GM21360 (cell line): ENCODE results near the gene STOX2.
"Not testable (repeated sequence)": the region's sequence is repeated elsewhere in the genome, so short reads cannot be mapped to it uniquely, and the experiment has no call there.

Source experiments
- ATAC-seq: cut with Tn5 transposase; IDR thresholded peaks from one replicate; pipeline ENCODE4 v1.9.1; 2021; ENCODE audit warnings: mild to moderate bottlenecking, moderate library complexity; ENCODE audit not compliant: unreplicated experiment

The STOX2 gene

GRCh38 chr4:184019076-184019475 is 114.0 kb downstream of the STOX2 start:
- ATAC-seq: no peak

DNA sequence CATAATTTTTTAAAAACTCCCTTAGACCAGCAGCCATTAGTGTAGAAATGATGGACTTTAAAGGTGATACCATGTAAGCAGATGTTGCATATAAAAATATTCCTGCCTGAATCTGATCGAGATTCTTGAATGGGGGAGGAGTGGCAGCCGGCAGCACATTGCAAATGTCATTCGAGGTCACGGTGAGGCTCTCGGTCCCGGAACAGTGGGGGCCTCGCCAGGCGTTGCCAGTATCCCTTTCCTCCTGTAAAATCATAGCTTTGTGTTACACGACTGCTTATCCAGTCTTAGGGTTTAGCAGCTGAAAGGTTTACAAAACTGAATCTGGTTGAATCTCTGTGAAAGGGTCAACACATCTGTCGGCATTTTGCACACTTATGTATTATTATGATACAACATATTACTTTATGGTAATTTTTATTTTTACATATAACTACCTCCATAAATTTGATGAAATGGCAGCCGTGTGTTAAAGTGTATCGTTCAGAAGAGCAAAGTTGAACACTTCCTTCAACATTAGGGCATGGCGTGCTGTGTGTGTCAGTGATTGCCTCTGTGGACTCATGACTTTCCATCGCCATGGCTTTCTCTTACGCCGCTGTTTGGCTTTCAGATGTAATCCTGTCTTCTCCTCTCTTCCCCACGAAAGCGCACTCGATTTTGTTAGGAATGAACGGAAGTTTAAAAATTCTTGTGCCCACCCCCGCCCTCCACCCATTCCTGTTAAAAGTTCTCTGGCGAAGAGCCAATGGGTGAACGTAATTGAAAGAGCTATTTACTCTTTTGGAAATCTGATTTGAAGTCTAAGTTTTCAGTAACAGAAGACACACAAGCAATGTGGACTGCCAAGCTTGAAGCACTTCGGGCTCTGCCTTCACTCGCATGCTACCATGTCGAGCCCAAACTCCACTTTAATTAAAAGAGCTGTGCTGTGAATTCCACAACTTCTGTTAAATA is 114.8 kb downstream of the STOX2 start:
- ATAC-seq: no peak

GRCh38 chr4:184021389-184021788 is 116.3 kb downstream of the STOX2 start:
- no peak for ATAC-seq

DNA sequence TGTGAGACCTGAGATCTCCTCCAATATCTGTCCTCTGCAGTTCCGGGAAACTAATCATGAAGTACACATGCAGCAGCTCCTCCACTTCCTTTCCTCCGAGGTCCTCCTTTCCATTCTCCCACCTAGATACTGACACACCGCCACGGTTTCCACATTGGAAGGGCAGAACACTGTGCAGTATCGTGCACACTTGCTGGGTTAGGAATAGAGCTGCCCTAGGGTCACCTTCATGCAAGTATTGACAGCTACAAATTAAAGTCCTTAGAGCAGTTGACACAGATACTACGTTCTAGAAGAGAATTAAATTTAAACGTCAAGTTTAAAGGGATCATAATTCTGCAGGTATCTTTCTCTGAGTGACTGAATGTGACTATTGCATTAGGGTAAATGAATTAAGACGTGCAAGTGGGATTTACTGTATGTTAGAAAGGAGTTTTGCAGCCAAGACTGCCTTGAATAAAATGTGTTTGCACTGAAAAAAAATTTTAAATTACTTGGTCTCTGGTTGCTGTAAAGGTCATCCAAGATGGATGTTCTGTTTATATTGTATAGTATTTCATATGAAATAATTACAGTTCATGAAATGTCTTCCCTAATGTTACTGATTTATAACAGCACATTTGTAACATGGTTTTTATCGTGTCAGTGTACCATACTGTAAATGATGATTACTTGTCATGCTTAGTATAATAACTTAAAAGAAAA is 117.7 kb downstream of the STOX2 start:
- ATAC-seq: no peak

DNA sequence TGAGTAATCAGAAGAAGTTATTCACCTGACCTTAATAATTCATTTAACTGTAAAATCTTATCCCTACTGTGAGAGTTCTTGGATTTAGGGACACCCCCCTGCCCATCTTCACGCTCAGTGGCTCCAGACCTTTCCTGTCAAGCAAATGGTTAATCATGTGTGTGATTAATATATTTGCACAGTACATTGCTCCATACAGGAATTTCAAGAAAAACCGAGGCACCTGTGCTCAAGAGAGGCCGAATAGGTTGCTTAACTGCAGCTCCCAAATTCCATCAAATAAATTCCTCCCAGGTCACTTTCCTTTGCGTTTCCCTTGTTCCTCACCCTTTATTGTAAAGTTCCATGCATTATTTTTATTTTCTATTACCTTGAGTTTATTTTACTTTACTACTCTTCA is 119.5 kb downstream of the STOX2 start:
- no peak for ATAC-seq

DNA sequence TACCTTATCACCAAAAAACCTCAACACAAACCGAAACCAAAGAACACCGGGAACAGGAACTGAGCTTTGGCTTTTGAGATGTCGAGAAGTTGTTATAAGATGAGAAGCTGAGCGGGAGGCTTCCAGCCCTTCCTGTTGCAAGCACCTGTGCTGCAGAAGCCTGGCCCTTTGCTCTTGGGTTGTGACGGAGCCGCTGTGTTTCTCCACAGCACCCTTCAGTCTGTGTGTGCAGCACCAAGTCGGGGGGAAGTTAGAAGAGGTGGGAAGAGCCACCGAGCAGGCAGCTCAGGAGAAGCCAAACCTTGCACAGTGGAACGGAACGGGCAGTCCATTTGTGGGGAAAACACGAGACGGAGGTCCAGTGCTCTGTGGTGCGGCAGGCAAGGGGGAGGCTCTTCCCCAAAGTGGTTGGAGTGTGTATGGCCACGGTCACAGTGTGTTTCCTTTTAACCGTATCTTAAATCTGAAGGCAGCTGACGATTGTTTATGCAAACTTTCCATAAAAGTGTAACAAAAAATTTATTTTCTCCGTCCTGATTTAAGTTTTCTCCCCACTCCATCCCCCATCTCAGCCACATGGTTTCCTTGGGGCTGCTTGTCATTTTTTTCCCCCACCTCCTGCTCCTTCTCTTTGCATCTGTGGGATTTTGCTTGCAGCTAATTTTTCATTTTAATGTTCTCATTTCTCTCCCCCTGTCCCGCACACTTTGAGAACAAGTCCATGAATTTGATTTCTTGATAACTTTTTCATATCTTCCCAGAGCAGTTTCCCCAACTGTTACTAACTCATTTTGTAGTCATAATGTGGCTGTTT is 123.7 kb downstream of the STOX2 start:
- no peak for ATAC-seq

GRCh38 chr4:184030036-184030435 is 124.9 kb downstream of the STOX2 start:
- ATAC-seq: no peak

DNA sequence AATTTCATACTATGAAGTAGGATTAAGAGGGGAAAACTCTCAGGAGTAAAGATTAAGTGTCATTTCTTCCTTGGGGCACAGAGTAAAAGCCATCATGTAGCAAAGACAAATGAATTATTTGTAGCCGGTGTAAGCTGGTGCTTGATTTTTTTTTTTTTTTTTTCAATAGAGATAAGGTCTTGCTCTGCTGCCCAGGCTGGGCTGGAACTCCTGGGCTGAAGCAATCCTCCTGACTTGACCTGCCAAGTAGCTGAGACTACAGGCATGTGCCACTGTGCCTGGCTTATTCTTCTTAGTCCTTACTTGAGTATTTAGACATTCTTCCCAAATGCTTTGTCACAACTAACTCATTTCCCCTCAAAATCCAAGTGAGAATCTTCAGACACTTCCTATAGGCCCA is 125.7 kb downstream of the STOX2 start:
- no peak for ATAC-seq

DNA sequence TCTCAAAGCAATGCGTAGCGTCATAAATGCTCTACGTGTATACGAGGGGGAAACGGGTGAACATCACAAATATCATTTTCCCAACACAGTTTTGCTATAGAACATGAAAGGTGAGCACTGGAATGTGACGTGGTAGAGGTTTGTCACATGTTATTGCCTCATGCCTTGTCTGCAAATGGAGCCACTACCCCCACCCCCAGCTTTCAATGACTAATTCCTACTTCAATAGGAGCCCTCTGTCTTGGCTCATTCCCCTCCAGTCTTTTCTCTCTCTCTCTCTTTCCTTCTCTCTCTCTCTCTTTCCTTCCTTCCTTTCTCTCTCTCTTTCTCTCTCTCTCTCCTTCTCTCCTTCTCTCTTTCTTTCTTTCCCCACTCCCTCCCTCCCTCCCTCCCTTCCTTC is 127.0 kb downstream of the STOX2 start:
- ATAC-seq: no peak

- no peak for ATAC-seq
These were observed 134.9 kb downstream of the STOX2 start for GRCh38 chr4:184039963-184040383.

DNA sequence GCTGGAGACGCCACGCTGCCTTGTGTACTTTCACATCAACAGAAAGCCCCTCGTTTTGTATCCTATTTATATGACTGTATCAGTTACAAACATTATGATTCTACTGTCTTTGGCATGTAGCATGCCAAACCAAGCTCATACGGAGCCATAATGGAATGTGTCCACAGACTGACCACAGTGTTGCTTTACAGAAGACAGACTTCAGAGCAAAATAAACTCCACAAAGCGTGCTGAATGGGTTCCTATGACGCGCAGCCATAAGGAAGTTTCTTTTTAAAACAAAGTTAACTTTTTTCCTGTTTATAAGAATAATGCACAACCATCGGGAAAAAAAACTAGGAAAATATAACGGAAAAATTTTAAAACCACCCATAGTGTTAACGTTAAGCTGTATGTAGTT is 136.0 kb downstream of the STOX2 start:
- ATAC-seq: no peak

DNA sequence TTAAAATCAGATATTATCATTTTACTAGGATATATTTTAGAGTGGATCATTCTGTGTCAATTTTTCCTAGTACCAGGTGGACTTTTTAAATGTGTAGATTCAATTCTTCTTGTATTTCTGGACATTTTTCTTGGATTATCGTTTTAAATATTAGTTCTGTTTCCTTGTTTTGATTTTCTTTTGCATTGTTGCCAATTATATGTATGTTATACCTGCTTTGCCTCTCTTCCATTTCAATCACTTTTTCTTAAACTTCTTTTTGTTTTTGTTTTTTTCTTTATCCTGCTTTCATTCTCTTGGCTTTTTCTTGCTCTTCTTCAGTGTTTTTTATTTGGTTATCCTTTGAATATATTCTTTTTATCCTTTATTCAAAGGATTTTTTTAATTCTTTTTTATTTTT is 141.0 kb downstream of the STOX2 start:
- ATAC-seq: no peak

DNA sequence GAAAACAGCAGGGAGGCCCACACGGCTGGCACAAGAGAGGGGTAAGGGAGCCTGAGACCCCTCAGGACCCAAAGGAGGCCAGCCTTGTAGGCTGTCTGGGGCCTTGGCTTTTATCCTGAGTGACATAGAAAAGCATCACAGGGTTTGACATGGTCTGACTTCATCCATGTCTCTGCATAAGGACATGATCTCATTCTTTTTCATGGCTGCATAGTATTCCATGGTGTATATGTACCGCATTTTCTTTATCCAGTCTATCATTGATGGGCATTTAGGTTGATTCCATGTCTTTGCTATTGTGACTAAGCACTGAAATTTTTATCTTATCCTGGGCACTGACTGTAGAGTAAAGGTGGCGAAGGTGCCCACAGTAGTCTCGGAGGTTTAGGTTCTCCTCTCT is 146.2 kb downstream of the STOX2 start:
- ATAC-seq: not testable (repeated sequence)

GRCh38 chr4:184052616-184053015 is 147.5 kb downstream of the STOX2 start:
- no peak for ATAC-seq

DNA sequence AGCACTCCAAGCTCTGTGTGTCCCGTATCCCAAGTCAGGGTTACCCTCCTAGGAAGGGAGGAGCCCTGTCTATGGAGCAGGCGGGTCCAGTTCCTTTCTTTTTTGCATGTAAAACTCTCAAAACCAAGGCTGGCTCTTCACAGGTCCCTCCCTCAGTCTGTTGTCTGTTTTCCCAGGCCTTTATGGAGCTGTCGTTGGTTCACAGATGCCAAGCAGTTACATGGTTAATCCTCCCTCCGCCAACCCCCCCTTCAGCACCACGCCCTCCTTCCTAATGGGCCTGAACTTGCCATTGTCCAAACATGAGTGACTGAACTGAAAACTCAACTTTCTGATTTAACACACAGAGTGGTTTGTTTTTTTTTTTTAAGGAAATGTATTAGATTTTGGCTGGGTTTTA is 148.3 kb downstream of the STOX2 start:
- ATAC-seq: no peak

DNA sequence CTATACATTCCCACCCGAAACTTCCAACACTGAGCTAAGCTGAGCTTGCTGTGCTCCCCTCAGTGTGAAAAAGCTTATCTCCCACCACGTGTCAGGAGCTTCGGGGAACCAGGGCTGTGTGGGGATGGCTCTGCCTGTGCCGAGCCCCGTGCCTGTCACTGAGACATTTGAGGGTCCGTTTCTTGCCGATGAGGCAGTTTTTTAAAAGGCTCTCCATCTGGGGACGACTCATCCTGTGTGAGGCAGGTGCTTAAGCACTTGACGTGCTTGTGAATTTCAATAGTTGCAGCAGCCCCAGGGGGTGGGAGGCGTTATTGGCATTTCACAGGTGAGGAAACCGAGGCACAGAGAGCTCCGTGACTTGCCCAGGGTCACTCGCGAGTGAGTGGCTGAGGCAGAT is 151.8 kb downstream of the STOX2 start:
- ATAC-seq: no peak

DNA sequence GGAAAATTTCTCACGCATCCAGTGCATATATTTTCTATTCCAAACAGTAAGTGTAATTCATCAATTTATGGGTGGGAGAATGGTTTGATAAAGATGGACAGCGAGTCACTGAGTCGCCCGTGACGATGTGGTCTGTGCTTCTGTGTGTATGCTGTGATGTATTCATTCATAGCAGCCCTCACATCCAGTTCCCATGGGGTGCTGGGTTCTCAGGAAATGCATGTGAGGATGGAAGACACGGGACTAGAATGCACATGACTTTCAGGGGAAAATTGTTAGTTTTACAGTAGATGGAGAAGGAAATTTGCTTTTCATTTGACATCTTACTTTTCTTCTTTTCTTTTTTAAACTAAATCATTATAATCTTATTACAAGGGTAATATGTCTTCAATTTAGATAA is 152.9 kb downstream of the STOX2 start:
- no peak for ATAC-seq

- ATAC-seq: no peak
These were observed 154.0 kb downstream of the STOX2 start for GRCh38 chr4:184059099-184059498.

DNA sequence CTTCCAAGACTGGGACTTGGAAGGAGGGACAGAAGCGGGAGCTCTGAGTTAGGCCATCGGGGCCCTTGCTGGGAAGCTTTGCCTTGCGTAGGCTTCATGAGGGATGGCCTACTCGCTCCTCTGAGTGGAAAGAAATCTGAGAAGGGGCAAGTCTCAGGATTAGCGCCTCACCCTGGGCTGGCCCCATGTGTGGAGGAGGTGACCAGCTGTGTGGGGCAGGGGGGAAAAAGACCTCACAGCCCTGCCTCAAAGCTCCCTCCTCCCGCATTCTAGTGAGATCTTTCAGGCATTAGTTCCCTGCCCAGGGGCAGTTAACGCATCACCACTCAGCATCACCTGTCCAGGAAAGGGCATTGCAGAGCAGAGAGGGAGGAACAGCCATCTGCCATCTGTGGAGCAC is 156.5 kb downstream of the STOX2 start:
- no peak for ATAC-seq

DNA sequence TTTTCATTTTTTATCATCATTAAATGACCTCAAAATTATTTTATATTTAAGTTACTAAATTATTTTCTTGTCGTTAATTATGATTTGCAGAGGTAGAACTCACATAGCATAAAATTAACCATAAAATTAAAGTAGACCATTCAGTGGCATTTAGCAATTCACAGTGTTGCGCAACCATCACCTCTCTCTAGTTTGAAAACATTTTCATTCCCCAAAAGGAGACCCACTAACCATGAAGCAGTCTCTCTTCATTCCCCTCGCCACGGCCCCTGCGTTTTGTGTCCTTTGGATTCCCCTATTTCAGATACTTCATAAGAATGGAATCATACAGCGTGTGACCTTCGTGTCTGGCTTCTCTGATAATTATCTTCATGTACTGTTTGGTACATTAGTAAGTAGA is 157.7 kb downstream of the STOX2 start:
- no peak for ATAC-seq

GRCh38 chr4:184064877-184065276 is 159.8 kb downstream of the STOX2 start:
- no peak for ATAC-seq
